GM21367 (cell line): ENCODE results near the gene TMEM72.
A peak's percentile ranks its signal among the peaks of the same experiment; 100 is the strongest.

Experiments
- ATAC-seq: cut with Tn5 transposase; IDR thresholded peaks from one replicate; pipeline ENCODE4 v1.9.1; 2021; ENCODE audit not compliant: unreplicated experiment

TMEM72 gene

GRCh38 chr10:44932517-44933450 lies 21.6 kb downstream of the TMEM72 start:
- peak; percentile 96 for ATAC-seq

- ATAC-seq, result no peak
Observed at GRCh38 chr10:44933451-44934321, 22.5 kb downstream of the TMEM72 start.

- no peak for ATAC-seq
Observed at GRCh38 chr10:44934416-44935200, 23.5 kb downstream of the TMEM72 start.

- no peak for ATAC-seq
Observed at GRCh38 chr10:44935201-44935965, 24.2 kb downstream of the TMEM72 start.

- no peak for ATAC-seq
Observed at GRCh38 chr10:44935966-44936295, 24.8 kb downstream of the TMEM72 start.

GRCh38 chr10:44936314-44936975 lies 25.3 kb downstream of the TMEM72 start:
- ATAC-seq, result no peak

GRCh38 chr10:44937196-44938005 lies 26.3 kb downstream of the TMEM72 start:
- no peak for ATAC-seq

GRCh38 chr10:44938956-44939355 lies 27.8 kb downstream of the TMEM72 start:
- ATAC-seq, result no peak

- ATAC-seq, result no peak
Observed at GRCh38 chr10:44939691-44940401, 28.7 kb downstream of the TMEM72 start.

- ATAC-seq, result no peak
Observed at GRCh38 chr10:44944354-44944753, 33.2 kb downstream of the TMEM72 start.

GRCh38 chr10:44946205-44946604 lies 35.1 kb downstream of the TMEM72 start:
- ATAC-seq, result peak; percentile 59

- peak; percentile 55 for ATAC-seq
Observed at GRCh38 chr10:44947371-44948152, 36.4 kb downstream of the TMEM72 start.

- no peak for ATAC-seq
Observed at GRCh38 chr10:44948642-44949041, 37.5 kb downstream of the TMEM72 start.

- ATAC-seq, result no peak
Observed at GRCh38 chr10:44949127-44949802, 38.1 kb downstream of the TMEM72 start.

- no peak for ATAC-seq
Observed at GRCh38 chr10:44949915-44950314, 38.8 kb downstream of the TMEM72 start.

- no peak for ATAC-seq
Observed at GRCh38 chr10:44950326-44951225, 39.4 kb downstream of the TMEM72 start.
